NOMO-1 (cell line): ENCODE results near the gene CBX3.
"Not testable (repeated sequence)": the region's sequence is repeated elsewhere in the genome, so short reads cannot be mapped to it uniquely, and the experiment has no call there.

Source experiments
- DNase-seq, 2 experiments: peaks; one replicate each; lab custom pipeline; 2025; ENCODE audit not compliant: unreplicated experiment in 2 of 2; lab: John Stamatoyannopoulos, UW

The CBX3 gene

DNA sequence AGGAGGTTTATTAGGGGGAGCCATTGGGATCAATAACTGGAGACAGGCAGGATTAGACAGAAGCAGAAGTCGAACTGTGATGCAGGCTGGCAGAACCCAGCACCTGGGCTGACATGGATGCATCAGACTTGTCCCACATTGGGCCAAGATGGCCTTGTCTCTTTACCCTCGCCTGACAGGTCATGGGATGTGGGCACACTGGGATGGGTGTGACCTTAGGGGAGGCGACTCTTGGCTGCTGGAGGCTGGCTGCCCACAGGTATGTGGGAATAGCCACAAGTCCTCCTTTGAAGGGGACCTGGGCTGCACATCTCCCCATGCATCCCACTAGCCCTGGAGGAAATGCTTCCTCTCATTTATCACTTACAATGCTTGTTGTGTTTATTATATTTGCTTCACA, 32.3 kb upstream of the CBX3 start:
- no peak for DNase-seq

DNA sequence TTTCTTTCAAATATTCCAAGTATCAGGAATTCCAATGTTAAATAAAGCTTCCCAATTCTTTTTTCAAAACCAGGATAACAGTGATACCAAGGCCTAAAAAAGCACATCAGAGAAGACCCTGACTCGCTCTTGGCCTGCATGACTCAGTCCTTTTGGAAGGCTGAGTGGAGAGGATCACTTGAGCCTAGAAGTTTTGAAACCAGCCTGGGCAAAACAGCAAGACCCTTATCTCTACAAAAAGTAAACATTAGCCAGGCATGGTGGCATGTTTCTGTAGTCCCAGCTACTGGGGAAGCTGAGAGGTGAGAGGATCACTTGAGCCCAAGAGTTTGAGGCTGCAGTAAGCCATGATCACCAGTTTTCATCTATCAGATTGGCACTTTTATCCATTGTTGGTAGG, 30.9 kb upstream of the CBX3 start:
- DNase-seq: no peak

DNA sequence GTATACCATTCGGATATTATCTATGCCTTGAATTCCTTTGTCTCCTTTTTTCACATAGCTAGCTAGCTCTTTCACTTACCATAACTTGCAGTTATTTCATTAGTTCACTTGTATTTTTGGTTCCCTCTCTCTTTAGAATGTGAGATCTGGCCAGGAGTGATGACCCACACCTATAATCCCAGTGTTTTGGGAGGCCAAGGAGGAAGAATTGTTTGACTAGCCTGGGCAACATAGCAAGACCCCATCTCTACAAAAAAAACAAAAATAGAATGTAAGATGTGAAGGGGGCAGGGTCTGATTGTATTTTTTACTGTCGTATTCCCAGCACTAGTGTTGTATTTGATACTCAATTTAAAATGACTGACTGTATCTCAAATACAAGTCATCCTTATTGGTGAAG, 29.9 kb upstream of the CBX3 start:
- no peak for DNase-seq

DNA sequence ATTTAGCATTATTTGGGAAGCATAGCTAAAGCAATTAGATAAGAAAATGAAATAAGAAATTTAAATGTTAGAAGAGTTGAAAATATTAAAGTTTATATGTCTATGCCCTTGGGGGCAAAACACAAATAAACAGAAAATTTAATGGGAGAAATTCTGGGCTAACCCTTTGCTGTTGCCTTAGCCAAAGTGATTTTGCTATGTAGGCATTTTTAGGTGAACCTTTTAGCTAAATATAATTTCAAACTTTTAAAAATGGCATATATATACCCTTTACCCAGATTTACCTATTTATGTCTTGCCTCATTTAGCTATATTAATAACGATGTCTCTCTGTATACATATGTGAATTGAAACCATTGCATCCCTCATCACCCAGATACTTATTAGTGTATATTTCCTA, 29.5 kb upstream of the CBX3 start:
- DNase-seq: no peak

GRCh38 chr7:26175903-26176302, 25.6 kb upstream of the CBX3 start:
- not testable (repeated sequence) for DNase-seq

- not testable (repeated sequence) for DNase-seq
Measured at GRCh38 chr7:26176696-26177095, 24.8 kb upstream of the CBX3 start.

DNA sequence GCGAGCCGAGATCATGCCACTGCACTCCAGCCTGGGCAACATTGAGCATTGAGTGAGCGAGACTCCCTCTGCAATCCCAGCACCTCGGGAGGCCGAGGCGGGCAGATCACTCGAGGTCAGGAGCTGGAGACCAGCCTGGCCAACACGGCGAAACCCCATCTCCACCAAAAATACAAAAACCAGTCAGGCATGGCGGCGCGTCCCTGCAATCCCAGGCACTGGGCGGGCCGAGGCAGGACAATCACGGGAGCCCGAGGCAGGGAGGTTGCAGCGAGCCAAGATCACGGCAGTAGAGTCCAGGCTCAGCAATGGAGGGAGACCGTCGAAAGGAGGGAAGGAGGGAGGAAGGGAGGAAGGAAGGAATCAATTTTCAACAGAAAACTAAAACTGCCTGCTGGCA, 24.3 kb upstream of the CBX3 start:
- DNase-seq: not testable (repeated sequence)

- DNase-seq: no peak
Measured at GRCh38 chr7:26178272-26178960, 23.1 kb upstream of the CBX3 start.

- DNase-seq: no peak
Measured at GRCh38 chr7:26179422-26179821, 22.1 kb upstream of the CBX3 start.

GRCh38 chr7:26179826-26180497, 21.6 kb upstream of the CBX3 start:
- no peak for DNase-seq

DNA sequence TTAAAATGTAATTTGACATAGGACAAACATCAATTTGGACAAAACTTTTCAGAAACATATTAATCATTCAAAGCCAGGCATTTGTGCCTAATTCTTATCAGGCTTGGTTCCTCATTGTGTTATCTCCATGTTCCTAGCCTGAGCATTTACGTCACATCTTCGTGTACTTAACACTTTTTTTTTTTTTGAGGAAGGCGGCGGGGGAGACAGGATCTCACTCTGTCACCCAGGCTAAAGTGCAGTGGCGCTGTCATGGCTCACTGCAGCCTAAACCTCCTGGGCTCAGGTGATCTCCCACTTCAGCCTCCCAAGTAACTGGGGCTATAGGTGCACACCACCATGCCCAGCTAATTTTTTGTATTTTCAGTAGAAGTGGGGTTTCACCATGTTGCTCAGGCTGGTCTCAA, 20.8 kb upstream of the CBX3 start:
- DNase-seq: no peak

- DNase-seq: no peak
Measured at GRCh38 chr7:26181474-26182227, 19.9 kb upstream of the CBX3 start.

GRCh38 chr7:26182283-26182682, 19.3 kb upstream of the CBX3 start:
- DNase-seq: no peak

DNA sequence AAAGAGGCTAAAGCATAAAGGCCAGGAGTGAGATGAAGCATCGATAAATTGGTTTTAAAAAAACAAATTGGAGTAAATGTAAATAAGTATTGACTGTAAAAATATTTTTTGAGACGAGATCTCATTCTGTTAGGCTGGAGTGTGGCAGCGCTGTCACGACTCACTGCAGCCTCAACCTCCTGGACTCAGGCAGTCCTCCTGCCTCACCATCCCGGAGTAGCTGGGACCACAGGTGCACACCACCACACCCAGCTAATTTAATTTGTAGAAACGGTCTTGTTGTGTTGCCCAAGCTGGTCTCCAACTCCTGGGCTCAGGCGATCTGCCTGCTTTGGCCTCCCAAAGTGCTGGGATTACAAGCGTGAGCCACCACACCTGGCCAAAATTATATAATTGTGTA, 18.8 kb upstream of the CBX3 start:
- no peak for DNase-seq

DNA sequence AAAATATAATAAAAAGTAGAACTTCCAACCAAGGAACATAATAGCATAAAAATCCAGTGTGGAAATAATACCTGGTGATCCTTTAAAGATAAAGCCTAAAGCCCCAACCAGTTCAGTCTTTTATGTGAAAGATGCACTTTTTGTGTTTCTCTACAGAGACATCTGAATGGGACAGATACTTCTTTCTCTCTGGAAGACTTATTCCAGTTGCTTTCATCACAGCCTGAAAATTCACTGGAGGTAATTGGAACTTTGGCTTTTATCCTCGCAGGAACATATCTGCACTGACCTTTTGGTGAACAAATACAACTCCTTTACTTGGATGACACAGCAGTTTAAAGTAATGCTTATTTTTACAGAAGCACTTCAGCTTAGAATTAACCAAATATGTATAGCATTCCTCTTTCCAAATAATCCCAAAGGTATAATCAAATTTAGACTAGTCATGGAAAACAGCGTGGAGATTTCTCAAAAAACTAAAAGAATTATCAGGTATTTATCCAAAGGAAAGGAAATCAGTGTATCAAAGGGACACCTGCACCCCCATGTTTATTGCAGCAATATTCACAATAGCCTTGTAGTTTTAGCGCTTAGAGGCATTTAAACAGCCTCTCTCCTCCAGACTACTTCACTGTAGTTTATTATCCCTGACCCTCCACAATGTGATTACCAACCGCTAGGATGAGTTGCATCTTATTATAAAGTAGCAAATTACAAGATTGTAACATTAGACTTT, 17.8 kb upstream of the CBX3 start:
- no peak for DNase-seq

DNA sequence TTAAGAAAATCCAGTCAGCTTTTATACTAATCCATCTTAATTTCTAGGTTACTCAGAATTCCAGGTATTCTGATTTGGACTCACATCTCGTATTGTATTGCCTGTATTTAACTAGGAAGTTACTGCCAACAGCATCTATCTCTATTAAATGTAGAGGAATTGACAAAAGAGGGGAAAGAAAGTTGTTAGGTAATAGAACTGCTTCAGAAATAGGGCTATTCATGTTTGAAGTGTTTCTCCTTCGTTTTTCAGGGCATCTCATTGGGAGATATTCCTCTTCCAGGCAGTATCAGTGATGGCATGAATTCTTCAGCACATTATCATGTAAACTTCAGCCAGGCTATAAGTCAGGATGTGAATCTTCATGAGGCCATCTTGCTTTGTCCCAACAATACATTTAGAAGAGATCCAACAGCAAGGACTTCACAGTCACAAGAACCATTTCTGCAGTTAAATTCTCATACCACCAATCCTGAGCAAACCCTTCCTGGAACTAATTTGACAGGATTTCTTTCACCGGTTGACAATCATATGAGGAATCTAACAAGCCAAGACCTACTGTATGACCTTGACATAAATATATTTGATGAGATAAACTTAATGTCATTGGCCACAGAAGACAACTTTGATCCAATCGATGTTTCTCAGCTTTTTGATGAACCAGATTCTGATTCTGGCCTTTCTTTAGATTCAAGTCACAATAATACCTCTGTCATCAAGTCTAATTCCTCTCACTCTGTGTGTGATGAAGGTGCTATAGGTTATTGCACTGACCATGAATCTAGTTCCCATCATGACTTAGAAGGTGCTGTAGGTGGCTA, 17.1 kb upstream of the CBX3 start:
- not testable (repeated sequence) for DNase-seq

GRCh38 chr7:26185131-26185843, 16.3 kb upstream of the CBX3 start:
- DNase-seq: no peak

- DNase-seq: no peak
Measured at GRCh38 chr7:26185844-26186180, 15.7 kb upstream of the CBX3 start.

DNA sequence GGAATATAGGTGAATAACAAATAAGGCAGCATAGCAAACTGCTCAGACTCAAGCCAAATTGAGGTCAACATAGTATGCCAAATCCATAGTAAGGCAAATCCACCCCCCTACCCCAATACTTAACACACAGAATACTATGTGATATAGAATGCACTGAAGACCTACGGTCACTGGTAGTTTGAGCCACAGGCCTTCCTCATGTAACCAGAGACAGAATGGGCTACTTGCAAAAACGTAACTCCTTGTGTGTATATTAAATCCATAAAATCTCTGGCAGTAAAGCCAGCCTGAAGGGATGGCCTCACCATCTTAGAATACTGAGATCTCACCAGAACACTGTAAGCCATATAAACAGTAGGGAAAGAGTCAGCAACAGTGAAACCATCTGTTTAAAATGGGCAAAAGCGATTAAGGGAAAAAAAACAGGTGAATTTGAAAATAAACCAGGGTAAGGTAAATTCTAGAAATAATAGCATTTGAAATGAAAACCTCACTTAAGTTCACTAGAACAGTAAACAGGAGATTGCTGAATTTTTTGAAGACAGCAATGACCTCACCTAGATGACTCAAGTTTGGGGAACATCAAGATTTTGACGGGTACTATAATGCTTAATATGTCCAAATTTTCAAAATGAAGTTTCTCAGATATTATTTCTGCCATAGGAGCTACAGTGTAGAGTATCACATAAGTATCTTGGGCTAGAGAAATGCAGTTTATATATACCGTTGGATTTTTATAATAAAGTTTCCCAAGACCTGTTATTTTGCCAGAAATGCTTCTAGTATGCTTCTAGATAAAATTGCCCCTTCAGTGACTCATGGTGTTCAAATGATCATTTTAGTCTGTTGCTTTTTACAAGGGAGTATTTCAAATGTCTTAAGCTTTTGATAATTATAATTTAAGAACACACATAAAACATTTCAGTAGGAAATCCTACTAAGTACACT, 14.9 kb upstream of the CBX3 start:
- no peak for DNase-seq
